ENCODE results near the gene MYH6.
A peak's percentile ranks its signal among the peaks of the same experiment; 100 is the strongest.

MYH6 gene

DNA sequence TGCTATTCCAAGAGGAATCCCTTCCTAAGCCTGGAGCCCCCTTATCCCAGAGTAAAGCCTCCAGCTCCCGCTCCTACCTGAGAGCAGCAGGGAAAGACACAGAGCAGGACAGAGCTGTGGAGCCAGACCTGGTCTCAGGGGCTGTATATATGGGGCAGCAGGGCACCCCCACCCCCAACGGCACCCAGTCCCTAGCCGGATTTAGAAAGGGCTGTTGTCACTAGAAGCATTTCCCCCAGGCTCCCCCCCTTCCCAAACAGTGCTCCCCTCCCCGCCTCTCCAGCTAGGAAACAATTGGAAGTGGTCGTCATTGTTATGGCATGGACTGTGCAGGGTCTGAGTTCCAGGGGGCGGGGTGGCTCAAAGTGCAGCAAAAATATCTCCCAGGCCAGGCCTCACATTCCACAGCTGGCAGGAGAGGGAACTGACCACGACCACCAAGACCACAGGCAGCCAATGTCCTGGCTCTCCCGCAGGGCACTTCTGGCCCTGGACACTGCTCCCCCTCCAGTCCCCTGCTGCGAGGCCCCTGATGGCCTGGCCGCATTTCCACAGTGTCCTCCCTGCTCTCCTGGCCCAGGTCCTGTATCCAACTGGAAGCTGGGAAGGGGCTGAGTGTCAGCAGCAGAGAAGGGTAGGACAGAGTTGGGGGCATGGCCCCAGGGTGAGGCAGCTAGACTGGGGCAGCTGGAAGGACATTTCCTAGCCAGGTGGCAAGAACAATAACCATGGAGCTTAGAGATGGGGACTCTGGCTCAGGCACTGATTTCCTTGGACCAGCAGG lies 27.7 kb upstream of the MYH6 start, which contains the start of gene MYH7:
TSS of gene MYH7 (minus strand) at position 118 of the 784 bp plus-strand sequence. CDS start 1,928 bp downstream, outside the sequence.
- peak; percentile 45 for DNase-seq (ENCODE audit: low spot score)
- no peaks in the 10 kb centered on the region for H3K9me3 ChIP-seq (ENCODE audit: severe bottlenecking)
- TF ChIP-seq, protein P1, sequence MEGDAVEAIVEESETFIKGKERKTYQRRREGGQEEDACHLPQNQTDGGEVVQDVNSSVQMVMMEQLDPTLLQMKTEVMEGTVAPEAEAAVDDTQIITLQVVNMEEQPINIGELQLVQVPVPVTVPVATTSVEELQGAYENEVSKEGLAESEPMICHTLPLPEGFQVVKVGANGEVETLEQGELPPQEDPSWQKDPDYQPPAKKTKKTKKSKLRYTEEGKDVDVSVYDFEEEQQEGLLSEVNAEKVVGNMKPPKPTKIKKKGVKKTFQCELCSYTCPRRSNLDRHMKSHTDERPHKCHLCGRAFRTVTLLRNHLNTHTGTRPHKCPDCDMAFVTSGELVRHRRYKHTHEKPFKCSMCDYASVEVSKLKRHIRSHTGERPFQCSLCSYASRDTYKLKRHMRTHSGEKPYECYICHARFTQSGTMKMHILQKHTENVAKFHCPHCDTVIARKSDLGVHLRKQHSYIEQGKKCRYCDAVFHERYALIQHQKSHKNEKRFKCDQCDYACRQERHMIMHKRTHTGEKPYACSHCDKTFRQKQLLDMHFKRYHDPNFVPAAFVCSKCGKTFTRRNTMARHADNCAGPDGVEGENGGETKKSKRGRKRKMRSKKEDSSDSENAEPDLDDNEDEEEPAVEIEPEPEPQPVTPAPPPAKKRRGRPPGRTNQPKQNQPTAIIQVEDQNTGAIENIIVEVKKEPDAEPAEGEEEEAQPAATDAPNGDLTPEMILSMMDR (IDR thresholded peaks at IDR 0.05; ENCODE audit: poor library complexity, severe bottlenecking), result no peak
- no peaks in the 10 kb centered on the region for H3K36me3 ChIP-seq (ENCODE audit: low read depth)
- no peak within 1 kb of the TSS for H3K27ac ChIP-seq (ENCODE audit: poor library complexity, severe bottlenecking)
- H3K27me3 ChIP-seq (ENCODE audit: insufficient read depth, poor library complexity, severe bottlenecking), result no peaks in the 10 kb centered on the region
- H3K4me1 ChIP-seq (ENCODE audit: insufficient read depth, poor library complexity, severe bottlenecking), result no peaks in the 10 kb centered on the region
- ATAC-seq (ENCODE audit: low read depth), result no peak
- H3K4me3 ChIP-seq (ENCODE audit: severe bottlenecking), result no peak within 1 kb of the TSS

DNA sequence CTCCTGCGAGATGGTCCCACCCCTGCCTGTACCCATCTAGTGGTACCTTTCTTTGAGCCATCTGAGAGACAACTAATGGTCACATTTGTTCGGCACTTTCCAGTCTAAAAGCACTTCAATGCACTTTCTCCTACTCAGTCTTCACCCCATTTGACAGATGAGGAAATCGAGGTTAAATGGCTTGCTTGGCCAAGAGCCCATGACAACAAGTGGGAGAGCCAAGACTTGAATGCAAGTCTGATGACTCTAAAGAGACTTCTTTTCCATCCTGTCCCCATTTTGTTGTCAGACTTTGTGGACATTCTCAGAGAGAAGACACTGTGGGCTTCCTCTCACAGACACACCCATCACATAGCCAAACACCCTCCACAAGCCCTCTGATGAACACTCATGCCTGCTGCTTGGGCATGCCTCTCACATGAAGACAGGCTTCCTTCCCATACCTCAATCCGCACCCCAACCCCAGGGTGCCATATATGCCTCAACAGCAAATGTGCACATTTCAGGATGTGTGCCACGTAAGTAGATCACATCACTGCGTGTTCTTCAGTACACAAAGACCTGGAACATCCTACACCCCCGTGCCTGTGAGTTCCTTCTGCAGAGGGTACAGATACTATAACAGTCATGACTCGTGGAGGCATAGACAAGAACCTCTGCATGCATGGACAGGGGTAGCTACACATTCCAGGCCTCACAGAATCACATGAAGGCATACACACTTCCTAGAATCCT lies 26.6 kb upstream of the MYH6 start:
- no peak for ATAC-seq (ENCODE audit: low read depth)
- TF ChIP-seq, protein P1 (IDR thresholded peaks at IDR 0.05; ENCODE audit: poor library complexity, severe bottlenecking), result no peak
- DNase-seq (ENCODE audit: low spot score), result peak; percentile 15
- Histone ChIP-seq H3K4me1 (ENCODE audit: insufficient read depth, poor library complexity, severe bottlenecking) (no peaks in the 10 kb centered on the region), H3K27ac (ENCODE audit: poor library complexity, severe bottlenecking) (no peak overlapping the region), H3K27me3 (ENCODE audit: insufficient read depth, poor library complexity, severe bottlenecking) (no peaks in the 10 kb centered on the region), H3K9me3 (ENCODE audit: severe bottlenecking) (no peaks in the 10 kb centered on the region), H3K36me3 (ENCODE audit: low read depth) (no peaks in the 10 kb centered on the region), H3K4me3 (ENCODE audit: severe bottlenecking) (no peak overlapping the region)

DNA sequence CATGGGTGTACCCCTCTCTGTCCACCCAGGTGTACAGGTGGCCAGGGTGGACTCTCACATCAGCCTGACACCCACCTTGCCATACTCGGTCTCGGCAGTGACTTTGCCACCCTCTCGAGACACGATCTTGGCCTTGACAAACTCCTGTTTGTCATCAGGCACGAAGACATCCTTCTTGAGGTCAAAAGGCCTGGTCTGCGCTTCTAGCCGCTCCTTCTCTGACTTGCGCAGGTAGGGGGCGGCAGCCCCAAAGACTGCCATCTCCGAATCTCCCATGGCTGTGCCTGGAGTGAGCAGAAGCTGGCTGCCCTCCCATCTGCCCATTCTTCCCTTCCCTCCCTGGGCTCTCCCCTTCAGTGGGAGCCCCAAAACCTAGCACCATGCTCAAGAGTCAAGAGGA lies 25.4 kb upstream of the MYH6 start:
- Histone ChIP-seq H3K4me1 (ENCODE audit: insufficient read depth, poor library complexity, severe bottlenecking) (no peaks in the 10 kb centered on the region), H3K27me3 (ENCODE audit: insufficient read depth, poor library complexity, severe bottlenecking) (no peaks in the 10 kb centered on the region), H3K4me3 (ENCODE audit: severe bottlenecking) (no peak overlapping the region), H3K27ac (ENCODE audit: poor library complexity, severe bottlenecking) (no peak overlapping the region), H3K36me3 (ENCODE audit: low read depth) (no peaks in the 10 kb centered on the region), H3K9me3 (ENCODE audit: severe bottlenecking) (no peaks in the 10 kb centered on the region)
- peak; percentile 51 for DNase-seq (ENCODE audit: low spot score)
- no peak for ATAC-seq (ENCODE audit: low read depth)
- TF ChIP-seq, protein P1 (IDR thresholded peaks at IDR 0.05; ENCODE audit: poor library complexity, severe bottlenecking), result no peak

DNA sequence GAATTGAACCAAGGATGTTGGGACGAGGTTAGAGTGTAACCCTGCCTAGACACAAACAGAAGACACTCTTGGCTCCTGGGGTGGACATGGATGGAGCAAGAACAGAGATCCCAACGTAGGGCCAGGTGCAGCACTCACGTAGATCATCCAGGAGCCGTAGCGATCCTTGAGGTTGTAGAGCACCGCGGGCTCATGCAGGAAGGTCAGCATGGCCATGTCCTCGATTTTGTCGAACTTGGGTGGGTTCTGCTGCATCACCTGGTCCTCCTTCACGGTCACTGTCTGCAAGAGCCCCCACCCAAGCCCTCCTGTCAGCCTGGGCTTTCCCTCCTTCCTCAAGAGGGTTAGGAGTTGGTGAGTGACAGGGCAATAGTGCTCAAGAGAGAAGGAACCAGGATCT lies 24.9 kb upstream of the MYH6 start:
- H3K4me1 ChIP-seq (ENCODE audit: insufficient read depth, poor library complexity, severe bottlenecking), result no peaks in the 10 kb centered on the region
- ATAC-seq (ENCODE audit: low read depth) (no peak), DNase-seq (ENCODE audit: low spot score) (peak; percentile 23)
- H3K27ac ChIP-seq (ENCODE audit: poor library complexity, severe bottlenecking), result no peak overlapping the region
- TF ChIP-seq, protein P1 (IDR thresholded peaks at IDR 0.05; ENCODE audit: poor library complexity, severe bottlenecking), result no peak
- H3K27me3 ChIP-seq (ENCODE audit: insufficient read depth, poor library complexity, severe bottlenecking), result no peaks in the 10 kb centered on the region
- H3K9me3 ChIP-seq (ENCODE audit: severe bottlenecking), result no peaks in the 10 kb centered on the region
- H3K36me3 ChIP-seq (ENCODE audit: low read depth), result no peaks in the 10 kb centered on the region
- no peak overlapping the region for H3K4me3 ChIP-seq (ENCODE audit: severe bottlenecking)

Measured in RWPE2 (cell line).